ENCODE results near the gene GLYATL1B. TPM values are rescaled to one million over a fixed set of nuclear protein-coding genes. Genes with fewer than 3 reads are reported as not detected.
"Not testable (repeated sequence)": the region's sequence is repeated elsewhere in the genome, so short reads cannot be mapped to it uniquely, and the experiment has no call there.

Gene GLYATL1B, protein sequence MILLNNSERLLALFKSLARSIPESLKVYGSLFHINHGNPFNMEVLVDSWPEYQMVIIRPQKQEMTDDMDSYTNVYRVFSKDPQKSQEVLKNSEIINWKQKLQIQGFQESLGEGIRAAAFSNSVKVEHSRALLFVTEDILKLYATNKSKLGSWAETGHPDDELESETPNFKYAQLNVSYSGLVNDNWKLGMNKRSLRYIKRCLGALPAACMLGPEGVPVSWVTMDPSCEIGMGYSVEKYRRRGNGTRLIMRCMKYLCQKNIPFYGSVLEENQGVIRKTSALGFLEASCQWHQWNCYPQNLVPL
- not detected in 2 replicates for total RNA-seq (2021; fragmentation: NEBNext Ultra II Directional; extraction: Animal tissue kit (Norgen Biotek cat#: 25700))
- polyA plus RNA-seq (2011; rRNA removed), result 0.08 TPM in 1 of 2 replicates, not detected in the other
- not detected for polyA plus RNA-seq (2011; cell fraction: cytosol; rRNA removed)
- polyA plus RNA-seq (2011; cell fraction: nucleus; rRNA removed), result not detected
- 0.21 to 0.41 TPM in 2 of 4 replicates, not detected in the others for polyA plus RNA-seq (2012, experiment 1 of 2)
- not detected for polyA plus RNA-seq (2012, experiment 2 of 2)
- not detected for polyA plus RNA-seq (2013, experiment 1 of 2)
- polyA plus RNA-seq (2013, experiment 2 of 2), result not detected
- polyA minus RNA-seq (2011; rRNA and poly(A)+ RNA removed), result not detected in 2 replicates
- not detected for polyA minus RNA-seq (2011; cell fraction: cytosol; rRNA and poly(A)+ RNA removed)
- polyA minus RNA-seq (2011; cell fraction: nucleus; rRNA and poly(A)+ RNA removed), result not detected
- long read RNA-seq, experiment 1, result 0 reads
- long read RNA-seq, experiment 2, result 0 reads

DNA sequence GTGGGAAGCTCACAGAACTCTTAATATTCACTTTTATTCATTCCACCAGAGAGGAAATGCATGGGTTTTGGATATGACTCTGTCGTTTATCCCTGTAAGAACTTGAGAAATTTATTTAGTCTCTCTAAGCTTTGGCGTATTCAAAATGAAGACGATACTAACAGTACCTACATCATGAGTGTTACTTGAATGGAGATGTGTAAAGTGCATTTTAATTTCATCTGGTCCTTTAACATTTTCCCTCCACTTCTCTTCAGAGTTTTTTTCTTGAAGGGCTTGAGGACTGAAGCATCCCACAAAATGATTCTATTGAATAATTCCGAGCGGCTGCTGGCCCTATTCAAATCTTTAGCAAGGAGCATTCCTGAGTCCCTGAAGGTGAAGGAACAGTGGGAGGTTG, at the start of gene GLYATL1B:
Gene GLYATL1B, plus strand, starts transcription at position 301 of the 400 bp plus-strand sequence. Its CDS starts 0 bp downstream, at position 301.
- not testable (repeated sequence) for H3K9ac ChIP-seq (replicated peaks in 1 of 4; ENCODE audit: extremely low read depth in 1 of 4, low read depth in 3 of 4, low read length in 3 of 4); H2BK20ac ChIP-seq (ENCODE audit: low read length); H3K36me3 ChIP-seq (ENCODE audit: control insufficient read depth in 2 of 4, insufficient read depth in 4 of 4, low read length in 3 of 4); H3K23ac ChIP-seq (ENCODE audit: insufficient read length); H3K9me3 ChIP-seq (ENCODE audit: insufficient read depth in 2 of 2, low read depth in 1 of 2, low read length in 1 of 2); H4K20me1 ChIP-seq (replicated peaks in 1 of 2; ENCODE audit: control insufficient read depth in 1 of 2, insufficient read depth in 2 of 2, low read length in 2 of 2); H3K18ac ChIP-seq (ENCODE audit: extremely low read depth, low read length); H4K5ac ChIP-seq (ENCODE audit: insufficient read length, low read depth, low read length); H2AK5ac ChIP-seq (ENCODE audit: low read depth, low read length); H3K79me2 ChIP-seq (ENCODE audit: control insufficient read depth in 1 of 2, insufficient read depth in 2 of 2, low read length in 2 of 2); H3K27ac ChIP-seq (ENCODE audit: low read depth, low read length); H4K91ac ChIP-seq (replicated peaks; ENCODE audit: insufficient read length, low read length); H3K56ac ChIP-seq (replicated peaks; ENCODE audit: insufficient read length, low read depth, low read length); H2BK15ac ChIP-seq (ENCODE audit: low read length); H3K79me1 ChIP-seq (ENCODE audit: low read depth, low read length); H3K4me2 ChIP-seq (ENCODE audit: insufficient read depth in 1 of 2, low read depth in 2 of 2, low read length in 2 of 2); H3K14ac ChIP-seq (ENCODE audit: insufficient read length); H2BK5ac ChIP-seq (ENCODE audit: low read depth, low read length); H3K4me3 ChIP-seq (ENCODE audit: extremely low read depth in 1 of 4, insufficient read depth in 2 of 4, low read depth in 3 of 4, low read length in 4 of 4); H2AFZ ChIP-seq (ENCODE audit: low read length); H4K8ac ChIP-seq (ENCODE audit: extremely low read depth, insufficient read depth, low read length); H3K4me1 ChIP-seq (replicated peaks in 1 of 4; ENCODE audit: control insufficient read depth in 3 of 4, insufficient read depth in 4 of 4, low read length in 3 of 4); H2BK12ac ChIP-seq (ENCODE audit: low read depth, low read length); DNase-seq (ENCODE audit: low read depth in 1 of 2, low spot score in 2 of 2); H2BK120ac ChIP-seq (replicated peaks; ENCODE audit: low read depth, low read length); H3K27me3 ChIP-seq (replicated peaks in 1 of 4; ENCODE audit: control insufficient read depth in 3 of 4, extremely low read depth in 1 of 4, insufficient read depth in 3 of 4, low read length in 3 of 4); H3K4ac ChIP-seq (replicated peaks; ENCODE audit: insufficient read length, low read depth, low read length); H3K23me2 ChIP-seq (ENCODE audit: low read depth, low read length)
- POLR2A ChIA-PET (ENCODE audit: partially characterized antibody), result interaction anchor here (1.0 kb wide), 1 partner anchor 10 kb away, joined by 3 read pairs; no protein-coding TSS in a partner anchor
- CTCF ChIA-PET (ENCODE audit: partially characterized antibody), result interaction anchor here (0.7 kb wide), 1 partner anchor 185 kb away, joined by 3 read pairs; no protein-coding TSS in a partner anchor
- FAIRE-seq, result peak; percentile 19
- 94% methylated on average over 5 of the region's 5 CpGs; no CpG with 5 or more reads in 1 of the 2 experiments for WGBS, 2 experiments (ENCODE audit: extremely low coverage in 1 of 2, insufficient coverage in 1 of 2, insufficient read length in 1 of 2, insufficient replicate concordance in 2 of 2, low coverage in 1 of 2, low lambda C conversion rate in 2 of 2, missing lambda C conversion rate in 1 of 2)

Data from H1 (cell line).